GM19328 (cell line): ENCODE measurements around the gene LPIN1.
"Not testable (repeated sequence)": the region's sequence is repeated elsewhere in the genome, so short reads cannot be mapped to it uniquely, and the experiment has no call there.

ENCODE experiments used
- ATAC-seq: cut with Tn5 transposase; IDR thresholded peaks from one replicate; pipeline ENCODE4 v1.9.1; 2021; ENCODE audit warnings: mild to moderate bottlenecking, moderate library complexity; ENCODE audit not compliant: unreplicated experiment

LPIN1 gene

DNA sequence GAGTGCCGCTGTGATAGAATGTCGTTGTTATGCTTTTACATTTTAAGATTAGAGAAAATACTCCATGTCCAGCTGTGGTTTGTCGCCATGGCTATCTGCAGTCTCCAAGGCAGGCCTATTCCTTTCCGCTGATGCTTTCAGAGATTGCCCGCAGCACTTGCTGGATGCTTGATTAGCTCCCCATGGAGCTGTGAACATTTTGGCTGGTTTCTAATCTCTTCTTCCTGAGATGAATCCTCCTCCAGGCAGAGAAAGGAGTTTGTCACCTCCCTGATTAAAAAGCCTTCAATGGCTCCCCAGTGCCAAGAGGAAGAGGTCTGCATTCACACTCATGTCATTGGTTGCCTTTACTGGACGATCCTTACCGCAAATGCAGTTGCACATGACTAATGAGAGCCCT is 32.6 kb upstream of the LPIN1 start:
- no peak for ATAC-seq

DNA sequence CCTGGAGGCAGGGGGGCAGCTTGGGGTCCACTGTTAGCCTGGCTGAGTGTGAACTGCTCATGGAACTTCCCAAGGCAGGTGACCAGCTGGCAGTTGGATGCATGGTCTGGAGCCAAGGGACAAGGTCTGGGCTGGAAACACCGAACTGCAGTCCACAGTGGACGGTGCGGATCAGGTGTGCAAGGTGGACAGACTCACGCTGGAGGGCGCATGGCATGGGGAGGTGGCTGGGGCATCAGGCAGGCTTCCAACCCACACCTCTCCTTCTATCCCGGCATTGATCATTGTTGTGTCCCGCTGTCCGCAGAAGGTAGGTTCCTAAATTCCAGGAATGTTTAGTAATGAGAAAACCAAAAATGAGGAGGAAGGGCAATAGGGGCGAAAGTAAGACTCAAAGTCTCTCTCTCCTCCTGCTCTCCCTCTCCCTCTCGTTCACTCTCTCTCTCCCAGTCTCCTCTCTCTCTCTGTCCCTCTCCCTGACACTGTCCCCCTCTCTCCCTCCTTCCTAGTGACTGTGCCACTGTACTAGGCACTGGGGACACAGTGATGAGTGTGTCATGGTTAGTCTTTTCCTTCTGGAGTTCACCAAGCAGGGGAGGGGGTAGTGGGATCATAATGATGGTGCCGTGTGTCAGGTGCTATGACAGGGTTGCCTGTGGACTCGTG is 30.3 kb upstream of the LPIN1 start:
- ATAC-seq = no peak

DNA sequence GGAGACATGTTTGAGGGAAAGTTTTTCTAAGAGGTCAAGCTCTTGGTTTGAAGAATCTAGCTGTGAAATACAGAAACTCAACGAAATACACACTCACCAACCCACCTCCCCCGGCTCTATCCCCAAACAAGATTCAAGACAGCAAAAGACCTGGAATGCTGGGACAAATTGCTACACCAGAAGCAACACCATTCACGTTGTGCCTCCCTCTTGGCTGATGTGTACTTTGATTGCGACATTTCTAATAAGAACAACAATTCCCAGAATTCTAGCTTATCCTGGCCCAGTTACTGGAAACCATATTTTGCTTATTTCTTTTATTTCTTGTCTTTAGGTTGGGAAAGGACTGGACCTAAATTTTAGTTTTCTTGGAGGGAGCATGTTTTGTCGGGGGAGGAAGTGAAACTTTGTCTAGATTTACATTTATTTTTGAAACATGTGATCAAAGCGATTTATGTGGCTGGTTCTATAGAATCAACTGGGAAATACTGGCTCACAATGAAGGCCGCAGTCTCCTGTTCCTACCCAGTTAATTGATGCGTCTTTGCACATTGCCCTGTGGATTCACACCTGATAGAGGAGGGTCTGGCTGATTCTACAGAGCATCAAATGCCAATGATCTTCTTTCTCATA is 29.6 kb upstream of the LPIN1 start:
- ATAC-seq = no peak

DNA sequence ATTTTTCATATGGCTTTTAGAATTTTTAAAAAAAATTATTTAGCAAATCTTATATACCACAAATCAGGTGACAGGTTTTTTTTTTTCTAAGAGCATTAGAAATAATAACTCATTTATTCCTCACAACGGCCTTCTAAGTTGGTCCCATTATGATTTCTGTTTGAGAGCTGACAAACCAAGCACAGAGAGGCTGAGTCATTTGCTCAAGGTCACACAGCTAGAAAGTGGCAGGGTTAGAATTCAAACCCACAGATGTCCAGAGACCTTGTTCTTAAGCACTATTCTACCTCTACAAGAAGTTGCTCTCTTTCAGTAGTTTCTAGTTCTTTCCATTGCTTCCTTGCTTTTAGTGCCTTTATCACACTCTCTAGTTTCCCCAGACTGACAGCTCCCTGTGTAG is 28.8 kb upstream of the LPIN1 start:
- no peak for ATAC-seq

DNA sequence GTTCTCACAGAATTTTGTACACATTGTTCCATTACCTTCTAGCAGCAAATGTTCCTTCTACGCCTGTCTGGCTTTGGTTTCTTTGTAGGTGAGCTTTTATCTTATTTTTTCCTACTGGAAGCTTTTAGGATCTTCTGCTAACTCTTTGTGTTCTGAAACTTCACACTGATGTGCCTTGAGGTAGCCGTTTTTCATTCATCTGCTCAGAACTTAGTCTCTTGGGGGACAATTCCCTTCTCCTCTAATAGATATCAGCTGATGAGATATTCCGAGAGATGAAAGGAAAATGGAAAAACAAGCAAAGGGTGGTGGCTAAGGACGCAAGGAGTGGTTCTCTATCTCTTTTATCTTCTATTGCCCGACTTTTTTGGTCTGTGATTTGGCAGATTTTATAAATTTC is 27.8 kb upstream of the LPIN1 start:
- no peak for ATAC-seq

DNA sequence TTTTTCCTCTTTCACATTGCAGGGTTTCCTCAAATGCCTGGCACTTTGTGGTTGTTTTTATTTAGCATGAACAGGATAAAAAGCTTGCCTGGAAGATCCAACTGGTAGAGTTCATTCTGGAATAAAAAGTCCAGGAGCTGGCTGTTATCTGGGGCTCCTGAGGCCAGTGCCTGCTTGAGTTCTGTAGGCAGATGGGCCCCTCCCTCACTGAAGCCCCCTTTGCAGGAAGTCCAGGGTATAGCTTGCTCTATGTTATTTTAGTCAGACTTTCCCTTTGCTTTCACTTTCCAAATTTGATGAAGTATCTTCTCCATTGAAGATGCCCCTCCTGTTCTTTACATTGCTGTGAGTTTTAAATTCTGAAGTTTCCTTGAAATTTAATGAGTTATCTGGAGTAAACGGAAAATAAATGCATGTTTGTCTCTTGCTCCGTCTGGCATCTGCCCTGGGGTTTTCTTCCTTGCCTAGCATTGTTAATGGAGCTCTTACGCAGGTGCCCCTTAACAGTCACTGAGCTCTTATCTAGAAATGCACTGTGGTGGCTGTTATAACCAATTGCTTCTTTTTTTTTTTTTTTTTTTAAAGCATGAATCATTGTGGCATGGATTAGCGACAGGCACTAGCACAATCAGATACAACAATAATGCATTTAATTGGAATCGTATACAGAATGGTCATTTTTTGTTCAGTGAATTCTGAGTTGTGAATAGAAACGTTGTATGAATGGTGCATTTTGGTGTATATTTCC is 27.0 kb upstream of the LPIN1 start:
- no peak for ATAC-seq

DNA sequence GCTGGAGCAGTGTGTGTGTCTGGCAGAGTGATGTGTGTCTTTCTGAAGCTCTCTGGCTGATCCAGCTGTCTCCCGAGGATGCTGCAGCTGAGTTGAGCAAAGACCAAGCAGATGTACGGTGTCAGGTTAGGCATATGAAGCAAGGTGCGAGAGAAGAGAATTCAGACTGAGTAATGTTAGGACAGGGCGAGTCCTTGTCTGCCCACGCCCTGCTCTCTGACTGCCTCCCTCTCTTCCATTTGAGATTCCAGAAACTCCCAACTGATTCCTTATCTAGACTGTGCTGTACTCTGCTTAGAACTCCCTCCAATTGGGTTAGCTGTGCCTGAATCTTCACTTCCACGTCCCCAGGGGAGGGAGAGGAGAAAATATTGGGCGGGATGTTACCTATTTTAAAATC is 25.7 kb upstream of the LPIN1 start:
- no peak for ATAC-seq

DNA sequence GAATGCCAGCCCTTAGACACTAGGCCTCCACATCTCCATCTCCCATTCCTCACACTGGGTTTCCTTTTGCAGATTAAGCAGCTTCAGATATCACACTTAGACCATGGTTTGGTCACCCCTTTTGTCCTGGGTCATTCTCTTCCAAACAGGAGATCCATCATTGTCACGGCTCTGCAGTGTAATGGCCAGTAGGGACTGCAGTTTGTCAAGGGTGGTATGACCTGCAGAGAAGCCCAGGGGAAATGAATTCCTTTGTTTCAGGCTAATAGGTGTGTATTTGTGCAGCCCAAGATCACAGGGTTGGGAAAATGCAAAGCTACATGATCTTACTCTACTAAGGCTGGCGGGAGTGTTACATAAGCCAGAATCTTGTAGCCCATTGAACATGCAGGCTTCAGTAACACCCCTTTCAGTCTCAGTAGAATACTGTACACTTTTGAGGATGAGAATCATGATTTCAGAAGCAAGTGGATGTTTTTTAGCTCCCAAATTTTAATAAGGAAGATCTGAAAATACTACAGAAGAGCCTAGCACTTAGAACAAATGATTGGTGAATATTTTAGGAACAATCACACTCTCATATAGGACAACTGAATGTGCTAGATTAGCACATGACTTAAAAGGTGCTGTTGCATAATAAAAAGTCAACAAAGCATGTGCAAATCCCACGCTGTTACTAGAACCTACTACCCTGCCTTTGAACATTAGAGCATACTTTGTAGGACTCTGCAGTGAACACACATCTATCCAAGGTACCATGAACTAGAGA is 24.0 kb upstream of the LPIN1 start:
- no peak for ATAC-seq

DNA sequence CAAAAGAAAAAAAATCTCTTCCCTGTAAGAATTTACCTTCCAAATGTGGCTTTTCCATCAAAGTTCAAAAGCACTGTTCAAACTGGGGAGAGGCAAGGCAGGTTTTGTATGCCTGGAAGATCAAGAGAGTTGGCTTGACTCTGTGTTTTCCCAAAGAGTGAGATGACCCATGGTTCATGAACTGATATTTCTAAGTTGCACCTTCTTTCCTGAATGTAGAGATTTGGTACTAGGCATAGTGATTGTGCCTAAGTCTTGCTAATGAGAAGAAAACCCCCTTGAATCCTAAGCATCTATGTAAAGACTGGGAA is 23.4 kb upstream of the LPIN1 start:
- ATAC-seq = no peak

DNA sequence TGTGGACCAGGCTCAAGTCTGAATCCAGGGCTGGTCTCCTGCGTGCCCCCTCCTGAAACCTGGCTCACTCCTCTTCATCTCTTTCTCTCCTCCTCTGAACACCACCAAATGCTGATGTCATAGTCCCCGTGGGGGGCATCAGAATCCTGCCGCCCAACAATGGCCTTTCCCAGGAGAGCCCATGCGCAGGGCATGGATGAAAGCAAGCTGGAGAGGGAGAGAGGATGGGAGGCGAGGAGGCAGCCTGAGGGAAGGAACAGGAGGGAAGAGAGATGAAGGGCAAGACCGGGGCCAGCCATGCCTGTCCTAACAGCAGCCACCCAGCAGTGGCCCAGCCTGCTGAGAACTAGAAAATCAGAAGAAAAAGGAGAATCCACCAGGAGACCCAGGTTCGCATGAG is 22.3 kb upstream of the LPIN1 start:
- ATAC-seq = no peak

DNA sequence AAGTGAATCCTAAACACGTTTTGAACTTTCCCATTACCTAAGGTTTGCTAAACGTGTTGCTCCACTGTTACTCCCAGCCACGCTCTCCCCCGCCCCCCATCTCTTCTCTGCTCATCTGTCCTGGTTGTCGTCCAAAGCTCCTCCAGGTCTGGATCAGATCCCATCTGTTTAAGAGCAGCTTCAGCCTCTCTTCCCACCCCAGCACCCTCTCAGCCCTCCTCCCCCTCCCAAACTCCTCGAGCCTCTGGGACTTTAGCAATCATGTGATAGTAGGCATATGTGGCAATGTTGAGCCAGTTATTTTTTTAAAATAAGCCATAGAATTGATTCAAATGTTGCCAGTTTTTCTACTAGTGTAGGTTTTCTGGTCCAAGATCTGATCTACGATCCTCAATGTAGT is 20.0 kb upstream of the LPIN1 start:
- no peak for ATAC-seq

DNA sequence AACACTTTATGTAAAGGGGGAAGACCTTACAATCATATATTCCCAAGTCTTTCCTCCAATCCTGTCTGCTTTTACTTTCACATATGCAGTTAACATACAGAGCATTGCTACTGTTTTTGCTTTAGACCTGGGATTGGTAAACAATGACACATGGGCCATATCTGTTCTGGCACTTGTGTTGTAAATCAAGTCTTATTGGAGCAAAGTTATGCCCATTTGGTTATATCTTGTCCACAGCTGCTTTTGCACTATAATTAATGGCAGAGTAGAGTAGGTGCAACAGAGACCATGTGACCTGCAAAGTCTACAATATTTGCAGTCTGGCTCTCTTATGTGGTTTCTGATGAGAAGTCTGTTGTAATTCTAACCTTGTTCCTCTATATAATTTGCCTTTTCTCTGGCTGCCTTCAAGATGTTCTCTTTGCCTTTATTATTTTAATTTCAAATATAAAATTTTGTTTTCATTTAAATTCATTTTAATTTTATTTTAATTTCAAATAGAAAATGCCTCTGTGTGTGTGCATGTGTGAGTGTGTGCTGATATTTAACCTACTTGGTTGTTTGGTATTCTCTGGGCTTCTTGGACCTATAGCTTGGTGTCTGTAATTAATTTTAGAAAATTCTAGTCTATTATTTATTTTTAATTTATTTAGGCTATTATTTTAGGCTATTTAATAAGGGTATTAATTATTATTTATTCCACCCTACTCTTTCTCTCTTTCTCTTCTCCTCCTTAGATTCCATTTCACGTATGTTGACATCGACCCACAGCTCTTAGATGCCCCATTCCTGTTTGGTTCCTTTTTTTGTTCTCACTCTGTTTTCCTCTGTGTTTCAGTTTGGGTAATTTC is 16.8 kb upstream of the LPIN1 start:
- ATAC-seq = no peak

DNA sequence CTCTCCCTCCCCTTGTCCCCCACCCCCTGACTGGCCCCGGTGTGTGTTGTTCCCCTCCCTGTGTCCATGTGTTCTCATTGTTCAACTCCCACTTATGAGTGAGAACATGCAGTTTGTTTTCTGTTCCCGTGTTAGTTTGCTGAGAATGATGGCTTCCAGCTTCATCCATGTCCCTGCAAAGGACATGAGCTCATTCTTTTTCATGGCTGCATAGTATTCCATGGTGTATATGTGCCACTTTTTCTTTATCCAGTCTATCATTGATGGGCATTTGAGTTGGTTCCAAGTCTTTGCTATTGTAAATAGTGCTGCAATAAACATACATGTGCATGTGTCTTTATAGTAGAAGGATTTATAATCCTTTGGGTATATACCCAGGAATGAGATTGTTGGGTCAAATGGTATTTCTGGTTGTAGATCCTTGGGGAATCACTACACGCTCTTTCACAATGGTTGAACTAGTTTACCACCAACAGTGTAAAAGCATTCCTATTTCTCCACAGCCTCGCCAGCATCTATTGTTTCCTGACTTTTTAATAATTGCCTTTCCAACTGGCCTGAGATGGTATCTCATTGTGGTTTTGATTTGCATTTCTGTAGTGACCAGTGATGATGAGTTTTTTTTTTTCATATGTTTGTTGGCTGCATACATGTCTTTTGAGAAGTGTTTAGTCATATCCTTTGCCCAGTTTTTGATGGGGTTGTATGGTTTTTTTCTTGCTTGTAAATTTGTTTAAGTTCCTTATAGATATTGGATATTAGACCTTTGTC is 15.0 kb upstream of the LPIN1 start:
- ATAC-seq = not testable (repeated sequence)

DNA sequence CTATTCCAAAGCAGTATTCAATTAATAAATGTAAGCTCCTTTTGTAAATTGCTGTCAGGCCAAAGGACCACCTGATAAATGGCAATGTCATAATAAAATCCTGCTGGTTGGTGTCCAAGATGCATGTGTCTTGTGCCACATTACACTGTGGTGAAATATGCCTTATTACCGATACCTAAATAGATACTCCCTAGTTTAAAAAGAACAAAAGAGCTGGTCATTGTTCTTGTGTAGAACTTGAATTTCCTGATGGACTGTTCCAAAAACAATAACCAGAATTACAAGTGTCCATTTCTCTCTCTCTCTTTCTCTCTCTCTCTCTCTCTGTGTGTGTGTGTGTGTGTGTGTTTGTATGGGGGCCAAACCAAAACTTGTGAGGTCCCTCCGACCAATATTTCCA is 13.8 kb upstream of the LPIN1 start:
- ATAC-seq = no peak

DNA sequence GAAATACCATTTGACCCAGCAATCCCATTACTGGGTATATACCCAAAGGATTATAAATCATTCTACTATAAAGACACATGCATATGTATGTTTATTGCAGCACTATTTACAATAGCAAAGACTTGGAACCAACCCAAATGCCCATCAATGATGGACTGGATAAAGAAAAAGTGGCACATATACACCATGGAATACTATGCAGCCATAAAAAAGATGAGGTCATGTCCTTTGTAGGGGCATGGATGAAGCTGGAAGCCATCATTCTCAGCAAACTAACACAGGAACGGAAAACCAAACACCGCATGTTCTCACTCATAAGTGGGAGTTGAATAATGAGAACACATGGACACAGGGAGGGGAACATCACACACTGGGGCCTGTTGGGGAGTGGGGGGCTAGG is 8.6 kb upstream of the LPIN1 start:
- not testable (repeated sequence) for ATAC-seq

DNA sequence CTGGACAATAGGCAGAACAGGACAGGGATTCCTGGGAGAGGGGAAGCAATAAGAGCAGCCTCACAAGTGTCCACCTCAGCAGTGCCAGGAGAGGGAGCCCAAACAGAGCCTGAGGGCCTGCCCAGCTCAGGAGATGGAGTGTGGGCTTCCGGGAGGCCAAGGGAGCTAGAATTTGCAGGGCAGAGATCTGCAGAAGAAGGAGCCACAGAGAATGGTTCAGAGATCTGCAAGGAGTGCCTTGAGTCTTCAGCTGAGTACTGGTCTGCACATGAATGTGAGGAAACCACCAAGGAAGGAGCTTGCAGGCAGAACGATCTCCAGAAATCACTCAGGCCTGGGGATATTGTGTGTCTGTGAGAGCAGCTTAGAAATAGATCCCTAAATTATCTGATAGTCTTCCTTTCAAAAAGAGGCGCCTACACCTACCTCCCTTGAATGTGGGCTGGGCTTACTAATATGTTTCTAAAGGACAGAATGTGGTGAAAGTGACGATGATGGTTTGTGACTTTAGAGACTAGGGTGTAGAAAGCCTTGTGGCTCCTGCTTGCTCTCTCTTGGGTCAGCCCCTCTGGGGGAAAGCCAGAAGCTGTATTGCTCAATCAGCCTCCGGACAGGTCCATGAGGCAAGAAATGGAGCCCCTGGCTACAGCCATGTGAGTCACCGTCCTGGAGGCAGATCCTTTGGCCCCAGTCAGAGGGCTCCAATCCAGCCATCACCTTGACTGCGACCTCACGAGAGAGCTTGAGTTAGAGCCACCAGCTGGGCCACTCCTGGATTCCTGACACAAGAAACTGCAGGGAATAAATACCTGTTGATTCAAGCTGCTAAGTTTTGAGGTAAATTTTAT is 7.6 kb upstream of the LPIN1 start:
- no peak for ATAC-seq

DNA sequence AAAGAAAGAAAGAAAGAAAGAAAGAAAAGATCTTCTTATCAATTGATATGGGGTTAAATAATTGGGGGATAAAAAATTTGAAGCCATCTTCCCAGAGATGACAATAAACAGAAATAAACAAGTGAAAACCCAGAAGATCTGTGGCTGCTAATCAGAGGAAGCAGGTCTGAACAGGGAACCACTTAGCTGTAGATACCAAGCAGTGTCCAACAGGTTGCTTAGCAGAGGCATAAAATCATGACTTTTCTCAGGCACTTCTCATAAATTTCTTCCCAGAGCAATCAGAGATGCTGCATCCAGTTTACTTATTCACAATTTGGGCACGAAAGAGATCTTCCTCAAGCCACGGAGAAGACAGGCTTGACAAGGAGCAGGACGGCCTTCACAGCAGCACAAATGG is 5.7 kb upstream of the LPIN1 start:
- ATAC-seq = no peak

DNA sequence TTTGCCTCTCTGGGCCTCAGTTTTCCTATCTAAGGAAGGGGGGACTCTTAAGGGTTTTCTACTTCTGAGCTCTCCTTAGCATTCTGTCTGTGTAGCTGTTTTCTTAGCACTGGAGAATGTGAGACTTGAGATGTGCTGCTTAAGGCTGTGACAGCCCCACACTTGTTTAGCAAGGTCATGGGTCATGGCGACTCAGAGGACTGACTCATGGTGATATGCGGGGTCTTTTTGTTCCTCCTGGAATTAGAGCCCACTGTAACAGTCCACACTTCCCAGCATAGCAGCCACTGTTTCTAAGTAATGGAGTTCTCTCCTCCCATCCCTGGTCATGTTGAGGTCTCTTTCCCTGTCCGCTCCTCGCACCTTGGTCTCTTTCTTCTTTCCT is 4.1 kb upstream of the LPIN1 start:
- no peak for ATAC-seq

DNA sequence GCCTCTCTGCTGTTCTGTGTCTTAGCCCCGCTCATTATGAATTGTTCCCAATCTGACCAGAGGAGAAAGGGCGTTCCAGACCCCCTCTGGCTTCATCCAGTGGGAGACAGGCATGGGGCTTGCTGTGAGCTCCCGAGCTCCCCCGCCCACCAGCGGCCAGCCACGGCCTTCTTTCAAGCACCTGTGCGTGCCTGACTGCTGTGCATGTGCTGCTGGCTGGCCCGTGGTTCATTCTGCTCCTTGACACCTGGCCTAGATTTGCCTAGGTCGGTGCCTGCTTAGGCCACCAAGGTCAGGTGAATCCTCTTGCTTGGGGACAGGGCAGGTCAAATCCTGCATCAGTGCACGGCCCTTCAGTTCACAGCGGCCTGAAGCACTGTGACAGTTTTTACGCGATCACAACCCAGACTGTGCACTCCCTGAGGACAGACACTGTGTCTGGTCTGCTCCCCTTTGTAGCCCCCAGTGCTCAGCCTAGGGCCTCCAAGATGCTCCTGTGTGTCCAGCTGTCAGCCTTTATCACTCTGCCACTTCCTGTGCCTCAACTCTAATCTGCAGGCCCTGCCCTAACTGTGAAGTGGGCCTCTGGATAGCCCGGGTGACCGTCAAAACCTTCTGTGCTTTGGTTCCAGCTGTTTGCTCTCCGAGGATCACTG is 3.6 kb upstream of the LPIN1 start:
- ATAC-seq = no peak
